ENCODE data around the gene GPR85. TPM values are rescaled to one million over a fixed set of nuclear protein-coding genes. Genes with fewer than 3 reads are reported as not detected.
"Not testable (repeated sequence)": the region's sequence is repeated elsewhere in the genome, so short reads cannot be mapped to it uniquely, and the experiment has no call there.

The GPR85 gene, protein sequence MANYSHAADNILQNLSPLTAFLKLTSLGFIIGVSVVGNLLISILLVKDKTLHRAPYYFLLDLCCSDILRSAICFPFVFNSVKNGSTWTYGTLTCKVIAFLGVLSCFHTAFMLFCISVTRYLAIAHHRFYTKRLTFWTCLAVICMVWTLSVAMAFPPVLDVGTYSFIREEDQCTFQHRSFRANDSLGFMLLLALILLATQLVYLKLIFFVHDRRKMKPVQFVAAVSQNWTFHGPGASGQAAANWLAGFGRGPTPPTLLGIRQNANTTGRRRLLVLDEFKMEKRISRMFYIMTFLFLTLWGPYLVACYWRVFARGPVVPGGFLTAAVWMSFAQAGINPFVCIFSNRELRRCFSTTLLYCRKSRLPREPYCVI
- total RNA-seq (2014; rRNA removed; shearing (Covaris generic)): 2.4 and 7.0 TPM in 2 replicates

DNA sequence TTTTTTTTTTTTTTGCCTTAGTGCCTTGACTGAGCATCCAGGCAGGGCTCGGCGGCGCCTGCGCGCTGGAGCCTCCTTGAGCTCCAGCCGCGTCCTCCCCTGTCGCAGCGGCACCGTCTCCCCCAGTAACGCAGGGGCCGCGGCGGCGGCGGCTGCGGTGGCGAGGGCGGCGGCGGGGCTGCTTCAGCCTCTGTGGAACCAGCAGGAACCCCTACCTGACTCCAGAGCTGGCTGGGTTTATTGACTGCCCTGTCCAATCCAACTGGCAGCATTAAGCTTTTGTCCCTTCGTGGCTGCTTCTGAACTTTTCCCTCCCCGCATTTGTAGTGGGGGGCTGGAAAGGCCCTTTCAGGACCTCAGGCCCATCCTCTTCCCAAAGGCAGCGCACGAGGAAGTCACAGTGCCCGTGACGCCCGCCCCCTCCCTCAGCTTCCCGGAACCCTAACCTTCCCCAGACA lies at the start of gene GPR85:
TSS of gene GPR85 (minus strand) at position 397 of the 458 bp plus-strand sequence. CDS start 2,106 bp downstream, outside the sequence.
- DNase-seq (ENCODE audit: low spot score): peak; percentile 6

DNA sequence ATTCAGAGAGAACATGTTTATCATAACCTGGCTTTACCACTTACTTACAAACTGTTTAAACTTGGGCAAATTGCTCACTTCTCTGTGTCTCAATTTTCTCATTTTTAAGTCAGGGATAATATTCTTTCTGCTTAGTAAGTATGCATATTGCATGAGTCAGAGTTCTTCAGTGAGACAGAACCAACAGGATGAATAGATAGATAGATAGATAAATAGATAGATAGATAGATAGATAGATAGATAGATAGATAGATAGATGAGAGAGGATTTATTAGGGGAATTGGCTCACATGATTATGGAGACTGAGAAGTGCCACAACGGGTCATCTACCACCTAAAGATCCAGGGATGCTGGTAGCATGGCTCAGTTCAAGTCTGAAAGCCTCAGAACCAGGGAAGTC lies 47.4 kb upstream of the GPR85 start:
- no peak for DNase-seq (ENCODE audit: low spot score)

DNA sequence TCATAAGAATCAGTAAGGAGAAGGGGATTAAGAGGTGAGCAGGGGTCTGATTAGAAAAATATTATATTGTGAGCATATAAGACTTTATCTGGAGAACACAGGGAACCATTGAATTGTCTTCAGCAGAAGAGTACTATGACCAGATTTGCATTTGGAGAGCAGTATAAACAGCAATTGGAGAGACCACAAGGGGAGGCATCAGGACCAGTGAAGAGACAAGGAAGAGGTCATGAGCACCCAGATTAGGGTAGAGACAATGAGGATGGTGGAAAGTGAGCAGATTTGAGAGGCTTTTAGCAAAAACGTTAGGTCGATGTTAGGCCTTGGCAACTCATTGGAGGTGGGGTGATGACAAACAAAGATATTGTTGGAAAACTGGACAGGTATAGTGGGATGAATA lies 44.7 kb upstream of the GPR85 start:
- no peak for DNase-seq (ENCODE audit: low spot score)

DNA sequence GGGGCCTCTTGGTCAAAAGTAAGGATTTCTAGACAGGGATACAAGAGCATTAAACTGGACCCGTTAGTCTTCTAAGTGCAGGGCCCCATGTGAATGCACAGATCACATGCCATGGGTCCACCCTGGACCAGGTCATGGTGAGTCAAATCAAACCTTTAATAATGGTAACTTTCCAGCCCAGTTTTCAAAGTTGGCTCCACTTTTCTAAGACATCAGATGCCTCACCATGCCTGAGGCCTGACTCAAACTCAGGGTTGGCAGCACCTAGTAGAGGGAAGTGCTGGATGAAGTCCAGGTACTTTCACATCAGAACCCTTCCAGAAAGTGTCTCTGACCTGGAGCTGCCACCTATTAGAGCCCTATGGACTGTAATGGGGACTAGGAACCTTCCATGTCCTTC lies 41.4 kb upstream of the GPR85 start:
- DNase-seq (ENCODE audit: low spot score): peak; percentile 11

DNA sequence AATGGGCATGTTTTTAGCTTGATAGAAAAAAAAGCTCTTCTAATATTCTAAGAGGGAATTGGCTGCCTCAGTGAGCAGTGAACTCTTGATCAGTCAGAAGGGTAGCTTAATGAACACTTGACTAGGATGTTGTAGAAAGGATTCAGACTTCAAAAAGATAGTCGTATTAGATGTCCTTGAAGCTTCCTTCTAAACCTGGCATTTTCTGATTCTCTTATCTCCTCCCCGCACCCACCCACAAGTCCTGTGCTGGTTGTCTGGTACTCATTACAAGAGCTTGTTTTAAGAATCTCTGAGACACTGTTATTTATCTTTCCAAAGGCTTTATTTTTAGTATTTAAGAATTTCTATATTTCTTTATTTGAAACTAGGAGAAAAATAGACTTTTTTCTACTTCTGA lies 39.1 kb upstream of the GPR85 start:
- DNase-seq (ENCODE audit: low spot score): no peak

DNA sequence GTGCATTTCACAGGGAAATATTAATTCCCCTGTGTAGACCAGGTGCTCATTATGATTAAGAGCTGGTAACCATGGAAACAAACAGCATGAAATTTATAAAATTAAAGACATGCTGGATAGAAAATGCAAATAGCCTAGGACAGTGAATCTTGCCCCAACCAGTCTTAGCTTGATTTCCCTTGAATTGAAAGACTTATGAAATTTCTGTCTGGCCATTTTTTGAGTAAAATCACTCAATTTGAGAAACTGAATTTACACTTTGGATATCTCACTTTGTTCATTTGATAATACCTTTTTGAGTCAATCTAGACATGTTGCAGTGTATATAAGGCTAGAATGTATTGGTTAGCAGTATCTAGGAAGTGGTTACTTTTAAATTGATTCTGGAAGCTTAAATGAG lies 36.1 kb upstream of the GPR85 start:
- no peak for DNase-seq (ENCODE audit: low spot score)

DNA sequence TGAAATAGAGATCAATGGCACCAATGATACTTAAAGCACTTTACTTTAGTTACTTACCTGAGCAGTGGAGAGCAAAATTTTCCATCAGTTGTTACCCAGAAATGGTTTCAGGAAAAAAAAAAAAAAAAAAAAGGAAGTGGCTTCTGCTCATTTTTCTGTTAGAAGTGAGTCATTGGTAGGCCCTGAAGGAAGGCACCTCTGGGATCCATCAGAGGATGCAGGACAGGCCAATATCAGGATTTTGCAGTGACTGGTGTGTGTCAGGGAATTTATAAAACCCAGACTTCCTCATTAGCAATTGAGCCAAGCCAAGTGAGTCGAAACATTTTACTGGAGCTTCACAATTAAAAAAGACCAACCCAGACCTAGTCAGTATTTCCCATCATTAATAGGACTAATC lies 34.0 kb upstream of the GPR85 start:
- no peak for DNase-seq (ENCODE audit: low spot score)

DNA sequence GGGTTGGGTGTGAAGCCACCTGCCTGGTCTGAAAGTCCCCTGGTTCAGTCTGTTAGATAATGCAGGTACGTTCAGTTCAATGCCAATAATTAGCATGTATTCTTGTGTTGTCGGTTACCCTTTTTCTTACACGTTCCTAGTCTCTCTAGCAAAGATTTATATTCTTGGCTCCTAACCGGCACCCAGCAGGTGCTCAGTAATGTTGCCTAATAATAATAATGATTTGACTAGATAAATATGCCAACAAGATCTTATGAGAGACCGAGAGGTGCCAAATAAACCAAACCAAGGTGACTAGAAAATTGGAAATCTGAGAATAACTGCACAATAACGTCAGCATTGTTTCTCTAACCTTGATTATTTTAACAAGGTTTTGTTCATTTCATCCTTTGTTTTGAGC lies 32.8 kb upstream of the GPR85 start:
- DNase-seq (ENCODE audit: low spot score): no peak

DNA sequence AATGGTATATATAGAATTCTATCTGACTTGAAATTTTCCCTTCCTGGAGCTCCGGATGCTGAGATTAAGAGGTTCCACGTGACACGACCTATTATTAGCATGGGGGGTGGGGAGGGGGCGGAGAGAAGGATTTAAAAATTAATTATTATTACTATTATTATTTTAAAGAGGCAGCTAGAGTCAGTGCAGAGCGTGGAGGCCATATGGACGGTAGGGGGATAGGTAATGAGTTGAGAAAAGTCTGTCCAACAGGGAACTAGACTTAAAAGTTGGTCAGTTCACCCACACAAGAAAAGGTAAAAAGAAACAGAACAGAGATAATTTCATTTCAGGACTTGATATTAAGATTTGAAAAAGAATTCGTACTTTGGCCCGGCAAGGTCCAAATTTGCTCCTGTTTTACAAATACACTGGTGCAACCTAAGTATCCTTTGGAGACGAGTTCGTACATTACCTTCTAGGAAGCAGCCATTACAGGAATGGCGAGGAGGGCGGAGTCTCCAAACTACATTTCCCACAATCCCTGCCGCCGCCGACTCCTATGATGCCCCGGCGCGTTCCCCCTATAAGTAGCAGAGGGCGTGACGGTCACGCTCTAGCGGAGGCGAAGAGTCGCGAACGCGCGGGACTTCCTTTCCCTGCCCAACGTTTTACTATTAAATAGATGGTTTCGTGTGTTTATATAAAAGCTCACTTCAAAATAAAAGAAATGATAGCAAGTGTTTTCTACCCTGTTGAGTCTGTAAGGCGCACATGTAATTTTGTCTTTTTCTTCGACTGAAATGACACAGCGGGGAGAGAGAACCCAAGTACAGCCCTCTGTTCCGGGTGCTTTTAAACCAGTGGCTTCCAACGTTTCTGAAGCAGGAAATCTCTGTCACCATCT lies 31.7 kb upstream of the GPR85 start, which contains the start of gene SMIM30:
TSS of gene SMIM30 (minus strand) at position 481 of the 886 bp plus-strand sequence. CDS start 976 bp downstream, outside the sequence.
- peak; percentile 93 for DNase-seq (ENCODE audit: low spot score)

DNA sequence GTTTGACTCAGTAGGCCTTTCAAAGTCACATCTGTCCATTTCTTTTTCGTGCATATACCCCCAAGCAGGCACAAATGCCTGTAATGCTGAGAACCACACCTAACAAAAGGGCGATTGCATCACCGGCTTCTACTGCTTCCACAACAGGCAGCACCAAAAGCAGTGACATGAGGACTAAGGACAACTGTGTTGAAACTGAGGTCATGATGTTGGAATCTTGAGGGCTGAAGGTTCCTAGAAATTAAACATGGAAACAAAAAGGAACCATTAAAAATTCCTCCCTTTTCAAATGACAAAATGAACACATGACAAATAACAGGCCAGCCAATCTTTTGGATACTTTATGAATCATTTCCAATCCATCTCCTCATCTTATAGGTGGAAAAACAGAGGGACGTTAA lies 30.7 kb upstream of the GPR85 start:
- not testable (repeated sequence) for DNase-seq (ENCODE audit: low spot score)

DNA sequence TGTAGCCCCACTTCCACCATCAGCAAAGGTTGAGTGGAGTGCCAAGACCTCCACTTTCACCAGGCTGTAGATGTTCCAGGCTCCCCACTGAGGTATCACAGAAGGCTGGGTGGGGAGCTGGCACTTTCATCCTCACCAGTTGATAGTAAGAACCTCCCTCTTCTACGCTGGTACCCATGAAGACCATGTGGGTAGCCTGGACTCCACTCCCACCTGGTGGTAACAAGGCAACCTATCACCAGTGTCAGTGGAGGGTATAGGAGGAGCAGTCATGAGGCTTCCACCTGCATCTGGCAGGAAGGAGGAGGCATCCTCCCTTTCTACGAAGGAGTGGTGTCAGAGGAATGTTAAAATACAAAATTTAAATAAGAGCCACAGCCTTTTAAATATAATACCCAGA lies 27.3 kb upstream of the GPR85 start:
- DNase-seq (ENCODE audit: low spot score): no peak

DNA sequence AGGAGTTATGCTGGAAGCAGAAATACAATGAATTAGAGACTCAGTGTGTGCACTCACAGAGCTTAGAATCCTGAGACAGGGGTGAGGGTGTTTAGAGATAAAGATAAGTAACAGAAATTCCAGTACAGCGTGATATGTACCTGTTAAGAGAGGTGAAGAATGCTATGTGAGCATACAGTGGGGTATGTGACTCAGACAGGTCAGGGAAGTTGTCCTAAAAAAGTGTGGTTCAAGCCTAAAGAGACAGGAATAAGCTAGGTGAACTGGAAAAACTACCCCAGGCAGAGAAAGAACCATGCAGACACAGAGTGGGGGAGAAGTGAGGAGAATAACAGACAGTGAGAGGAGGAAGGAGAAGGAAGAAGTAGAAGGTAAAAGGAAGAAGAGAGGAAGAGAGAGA lies 23.1 kb upstream of the GPR85 start:
- no peak for DNase-seq (ENCODE audit: low spot score)

DNA sequence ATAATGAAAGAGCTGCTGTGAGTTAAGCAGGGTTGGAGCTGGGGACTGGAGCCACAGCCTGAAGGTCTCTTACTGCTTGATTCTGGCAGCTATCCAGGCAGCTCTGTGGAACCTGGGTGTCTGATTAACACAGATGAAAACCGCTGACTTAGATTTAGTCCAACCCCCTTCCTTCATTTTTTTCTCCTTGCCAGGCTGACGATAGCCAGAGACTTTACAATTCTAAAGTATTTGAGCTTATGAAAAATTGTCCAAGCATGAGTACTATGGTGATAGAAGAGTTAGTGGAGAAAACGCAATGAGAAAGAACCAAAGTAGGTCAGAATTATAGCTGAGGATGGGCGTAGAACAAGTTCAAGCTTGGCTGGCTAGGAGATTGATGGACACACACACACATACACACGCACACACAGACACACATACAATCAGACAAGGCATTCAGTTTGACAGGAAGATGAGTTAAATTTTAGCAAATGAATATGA lies 13.5 kb upstream of the GPR85 start:
- no peak for DNase-seq (ENCODE audit: low spot score)

DNA sequence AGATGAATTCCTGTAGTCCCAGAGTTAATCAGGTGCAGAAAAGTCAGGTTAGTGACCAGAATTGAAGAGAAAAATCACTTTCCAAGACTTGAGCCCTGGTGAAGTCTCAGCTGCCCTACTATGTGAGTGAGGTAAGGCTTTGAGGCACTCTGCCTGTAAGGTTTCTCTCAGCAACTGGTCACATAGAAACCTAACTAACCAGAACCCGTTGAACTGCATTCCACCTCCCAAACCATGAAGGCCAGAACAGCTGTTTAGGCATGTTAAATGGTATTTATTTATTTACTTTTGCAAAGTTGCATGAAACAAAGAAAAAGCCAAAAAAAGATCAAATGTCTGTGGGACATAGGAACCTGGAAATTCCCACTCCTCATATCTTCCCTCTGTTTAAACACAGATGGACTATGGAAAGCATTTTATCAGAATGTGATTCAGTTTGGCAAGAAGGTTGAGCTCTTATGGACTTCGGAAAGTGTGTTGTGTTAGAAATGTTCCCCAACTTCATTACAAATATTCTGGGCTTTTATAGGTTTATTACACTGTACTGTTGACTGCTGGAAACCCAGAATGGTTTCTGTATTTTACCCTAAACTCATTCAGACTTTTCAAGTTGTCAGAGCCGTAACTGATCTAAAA lies 12.8 kb upstream of the GPR85 start:
- DNase-seq (ENCODE audit: low spot score): no peak

DNA sequence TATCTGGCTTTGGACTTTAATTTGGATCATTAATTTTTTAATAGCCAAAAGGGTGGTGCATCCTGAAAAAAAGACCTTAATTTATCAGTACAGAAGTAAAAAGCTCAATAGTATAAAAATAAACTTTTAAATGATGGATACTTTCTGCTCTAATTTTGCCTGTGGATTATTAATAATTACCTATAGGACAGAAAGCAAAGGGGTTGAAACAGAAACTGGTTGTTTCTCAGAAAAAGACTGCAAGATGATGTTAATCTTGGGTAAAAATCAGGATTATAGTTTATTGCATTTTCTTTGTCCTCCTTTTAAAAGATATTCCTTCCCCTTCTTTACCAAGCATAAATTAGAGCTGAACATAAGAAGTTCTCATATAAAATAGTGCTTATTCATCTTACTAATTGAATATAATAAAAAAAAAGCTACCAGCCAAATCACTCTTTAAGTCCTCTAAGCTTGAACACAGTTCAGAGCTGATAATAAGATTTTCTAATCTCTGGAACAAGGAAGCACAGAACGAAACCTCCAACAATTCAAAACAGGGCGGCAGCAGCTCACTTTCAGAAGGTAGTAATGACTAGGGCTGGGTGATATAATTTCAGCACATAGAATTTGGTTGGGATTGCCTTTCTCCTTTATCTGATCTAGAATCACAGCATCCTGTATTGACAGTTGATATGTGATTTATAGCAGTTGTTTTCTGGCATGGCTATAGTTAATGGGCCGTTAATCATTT lies 8.1 kb upstream of the GPR85 start:
- no peak for DNase-seq (ENCODE audit: low spot score)

DNA sequence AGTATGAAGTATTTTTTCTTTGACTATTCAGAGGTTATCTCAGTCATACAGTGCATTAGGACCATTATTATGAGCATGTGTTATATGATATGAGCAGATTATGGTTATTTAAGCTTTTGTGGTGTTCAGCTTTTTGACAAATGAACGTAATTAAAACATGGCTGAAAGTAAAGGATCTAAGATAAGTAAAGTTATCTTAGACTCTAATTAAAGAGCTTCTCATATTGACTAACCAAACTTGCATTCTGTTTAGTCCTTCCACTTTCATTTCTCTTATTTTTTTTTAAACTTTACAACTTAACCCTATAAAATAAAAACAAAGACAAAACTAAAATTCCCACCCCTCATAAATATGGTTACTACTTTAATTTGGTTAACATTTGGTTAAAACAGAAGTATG lies 6.9 kb upstream of the GPR85 start:
- DNase-seq (ENCODE audit: low spot score): no peak

DNA sequence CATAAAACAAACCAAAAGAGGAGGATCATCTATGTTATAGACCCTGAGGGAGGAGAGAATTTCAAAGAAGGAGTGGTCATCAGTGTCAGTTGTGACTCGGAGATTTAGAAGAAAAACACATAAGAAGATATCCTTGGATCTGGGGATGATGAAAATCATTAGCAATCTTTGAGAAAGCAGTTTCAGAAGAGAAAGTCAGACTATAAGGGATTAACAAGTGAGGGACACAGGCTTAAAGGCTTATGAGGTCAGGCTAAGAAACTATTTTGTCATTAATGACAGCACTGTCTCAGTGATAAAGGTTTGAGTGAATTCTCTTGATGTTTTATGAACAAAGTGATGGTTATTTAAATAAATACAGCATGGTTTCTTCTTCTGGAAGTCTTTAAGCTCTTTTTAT lies 6.1 kb upstream of the GPR85 start:
- no peak for DNase-seq (ENCODE audit: low spot score)

DNA sequence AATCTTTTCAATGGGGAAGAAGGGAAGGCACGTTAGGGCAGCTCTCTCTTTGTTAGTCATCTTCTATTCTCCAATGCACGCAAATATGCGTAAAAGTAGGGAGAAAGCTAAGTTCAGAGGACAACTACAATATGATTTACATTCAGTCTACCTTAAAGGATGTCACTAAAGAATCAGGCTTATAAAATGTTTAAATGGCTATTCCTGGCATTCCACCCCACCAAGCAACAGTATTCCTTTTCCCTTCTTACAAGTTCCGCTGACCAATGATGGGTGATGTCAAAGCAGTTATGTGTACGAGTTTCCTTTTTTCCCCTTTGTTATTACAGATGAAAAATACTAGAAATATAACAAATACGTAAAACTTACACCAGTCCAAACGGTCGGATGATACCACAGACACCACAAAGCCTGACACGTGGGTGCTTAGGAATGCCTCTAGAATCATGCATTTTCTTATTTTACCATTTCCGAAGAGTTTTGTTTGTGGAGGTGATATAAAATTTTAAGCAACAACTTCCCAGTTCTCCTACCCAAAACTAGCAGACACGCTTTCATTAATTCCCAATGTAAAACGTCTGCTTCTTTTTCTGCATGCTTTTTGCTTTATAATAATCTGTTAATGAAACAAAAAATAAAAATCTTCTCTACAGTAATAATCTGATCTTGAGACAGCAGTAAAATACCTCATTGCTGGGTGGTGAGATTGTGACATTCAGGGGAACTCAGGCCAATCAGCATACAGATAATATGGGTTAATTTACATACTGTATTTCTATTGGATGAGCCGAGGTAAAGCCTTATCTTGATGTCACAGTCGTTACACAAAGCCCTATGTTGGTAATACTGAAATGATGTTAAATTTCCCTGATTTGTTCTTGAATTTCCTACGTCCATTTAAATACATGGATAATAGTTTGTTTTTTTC lies 708 bp upstream of the GPR85 start:
- peak; percentile 89 for DNase-seq (ENCODE audit: low spot score)

DNA sequence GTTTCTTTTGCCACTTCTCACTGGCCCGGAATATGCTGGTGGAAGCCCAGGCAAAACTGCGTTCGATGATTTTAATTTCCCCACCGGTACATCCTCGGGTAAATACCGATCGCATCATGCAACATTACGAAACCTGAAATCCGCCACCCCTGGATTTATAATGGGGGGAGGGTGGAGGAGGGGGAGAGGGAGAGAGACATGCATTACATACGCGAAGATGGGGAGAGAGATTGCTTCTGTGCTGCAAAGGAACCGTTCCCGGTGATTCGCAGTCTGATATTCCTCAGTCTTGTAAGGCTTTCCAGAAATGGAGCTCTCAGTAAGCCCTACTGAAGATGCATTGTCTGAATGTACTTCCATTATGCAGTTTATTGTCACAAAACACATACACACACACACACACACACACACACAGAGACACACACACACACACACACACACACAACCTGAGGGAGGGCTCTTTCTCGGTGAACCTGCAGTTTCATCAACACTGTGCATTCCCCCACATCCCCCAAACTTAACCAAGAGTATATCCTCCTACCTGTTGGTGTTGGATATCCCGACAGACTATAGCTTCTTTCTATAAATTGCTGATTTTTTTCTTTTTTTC lies 741 bp downstream of the GPR85 start:
- peak; percentile 2 for DNase-seq (ENCODE audit: low spot score)

Measured in A172 (cell line).